Measurements from ENCODE around the gene DGKB.

The DGKB gene

GRCh38 chr7:14639801-14640200 lies 262.8 kb downstream of the DGKB start:
- no peaks in the 10 kb centered on the region for H3K79me1 ChIP-seq (replicated peaks; ENCODE audit: low read length, poor library complexity, severe bottlenecking)
- no peak overlapping the region for H3K4me2 ChIP-seq (ENCODE audit: low read length, poor library complexity, severe bottlenecking)
- H2BK120ac ChIP-seq (ENCODE audit: low read depth, low read length): no peak overlapping the region
- H2AK5ac ChIP-seq (ENCODE audit: low read length, severe bottlenecking): no peak overlapping the region
- H3K27ac ChIP-seq (ENCODE audit: low read length, poor library complexity, severe bottlenecking): no peak overlapping the region
- no peak overlapping the region for H4K8ac ChIP-seq (ENCODE audit: low read length)
- H3K4me3 ChIP-seq (ENCODE audit: insufficient read depth in 1 of 2, low read depth in 1 of 2, low read length in 2 of 2): no peak overlapping the region
- no peak overlapping the region for H3K14ac ChIP-seq (ENCODE audit: low read length in 2 of 2)
- WGBS: no CpG with 5 or more reads among the region's 1 CpG
- H3K27me3 ChIP-seq (ENCODE audit: control insufficient read depth in 1 of 2, insufficient read depth in 1 of 2, low read length in 2 of 2): no peaks in the 10 kb centered on the region
- no peak overlapping the region for H2AFZ ChIP-seq (ENCODE audit: low read depth, low read length)
- no peak overlapping the region for H3K9ac ChIP-seq (ENCODE audit: low read length)
- peaks cover 19% of the 10 kb centered on the region for H3K9me3 ChIP-seq (ENCODE audit: control insufficient read depth, low read length)
- H2BK5ac ChIP-seq (ENCODE audit: low read depth, low read length, poor library complexity, severe bottlenecking): no peak overlapping the region
- no peaks in the 10 kb centered on the region for H3K4me1 ChIP-seq (ENCODE audit: control insufficient read depth, insufficient read depth, low read depth, low read length)
- H3K18ac ChIP-seq (ENCODE audit: low read depth in 1 of 2, low read length in 2 of 2): no peak overlapping the region
- H4K91ac ChIP-seq (ENCODE audit: low read length): no peak overlapping the region
- no peaks in the 10 kb centered on the region for H3K36me3 ChIP-seq (ENCODE audit: control insufficient read depth in 1 of 2, insufficient read depth in 2 of 2, low read depth in 1 of 2, low read length in 2 of 2)
- H2BK15ac ChIP-seq (ENCODE audit: low read depth, poor library complexity, severe bottlenecking): no peak overlapping the region
- H2BK12ac ChIP-seq (ENCODE audit: low read length in 2 of 2): no peak overlapping the region
- DNase-seq: no peak
- no peak overlapping the region for H3K4ac ChIP-seq (ENCODE audit: low read depth in 1 of 2, low read length in 2 of 2)
- no peak overlapping the region for H3K23ac ChIP-seq (ENCODE audit: low read length in 2 of 2)

- Histone ChIP-seq H2AK5ac (ENCODE audit: low read length, severe bottlenecking) (no peak overlapping the region), H3K23ac (ENCODE audit: low read length in 2 of 2) (no peak overlapping the region), H2BK15ac (ENCODE audit: low read depth, poor library complexity, severe bottlenecking) (no peak overlapping the region), H3K4me2 (ENCODE audit: low read length, poor library complexity, severe bottlenecking) (no peak overlapping the region), H3K4ac (ENCODE audit: low read depth in 1 of 2, low read length in 2 of 2) (no peak overlapping the region), H3K4me3 (ENCODE audit: insufficient read depth in 1 of 2, low read depth in 1 of 2, low read length in 2 of 2) (no peak overlapping the region), H3K4me1 (ENCODE audit: control insufficient read depth, insufficient read depth, low read depth, low read length) (no peaks in the 10 kb centered on the region), H2AFZ (ENCODE audit: low read depth, low read length) (no peak overlapping the region), H3K9me3 (ENCODE audit: control insufficient read depth, low read length) (peaks cover 14% of the 10 kb centered on the region), H3K27me3 (ENCODE audit: control insufficient read depth in 1 of 2, insufficient read depth in 1 of 2, low read length in 2 of 2) (no peaks in the 10 kb centered on the region), H2BK12ac (ENCODE audit: low read length in 2 of 2) (no peak overlapping the region), H3K79me1 (replicated peaks; ENCODE audit: low read length, poor library complexity, severe bottlenecking) (no peaks in the 10 kb centered on the region), H4K91ac (ENCODE audit: low read length) (no peak overlapping the region), H3K36me3 (ENCODE audit: control insufficient read depth in 1 of 2, insufficient read depth in 2 of 2, low read depth in 1 of 2, low read length in 2 of 2) (no peaks in the 10 kb centered on the region), H3K27ac (ENCODE audit: low read length, poor library complexity, severe bottlenecking) (no peak overlapping the region), H3K9ac (ENCODE audit: low read length) (no peak overlapping the region), H4K8ac (ENCODE audit: low read length) (no peak overlapping the region), H2BK120ac (ENCODE audit: low read depth, low read length) (no peak overlapping the region), H3K14ac (ENCODE audit: low read length in 2 of 2) (no peak overlapping the region), H2BK5ac (ENCODE audit: low read depth, low read length, poor library complexity, severe bottlenecking) (no peak overlapping the region), H3K18ac (ENCODE audit: low read depth in 1 of 2, low read length in 2 of 2) (no peak overlapping the region)
- WGBS: 95% methylated on average over 2 of the region's 2 CpGs
- no peak for DNase-seq
Observed at GRCh38 chr7:14639329-14639728, 263.2 kb downstream of the DGKB start.

- H2BK15ac ChIP-seq (ENCODE audit: low read depth, poor library complexity, severe bottlenecking): no peak overlapping the region
- WGBS: 75% methylated on average over 2 of the region's 2 CpGs
Observed at GRCh38 chr7:14637968-14638367, 264.6 kb downstream of the DGKB start.

GRCh38 chr7:14635955-14636354 lies 266.6 kb downstream of the DGKB start:
- H4K91ac ChIP-seq (ENCODE audit: low read length): no peak overlapping the region
- H2BK15ac ChIP-seq (ENCODE audit: low read depth, poor library complexity, severe bottlenecking): no peak overlapping the region
- no peak overlapping the region for H3K9ac ChIP-seq (ENCODE audit: low read length)
- no peak overlapping the region for H3K4me3 ChIP-seq (ENCODE audit: insufficient read depth in 1 of 2, low read depth in 1 of 2, low read length in 2 of 2)
- 96% methylated on average over 3 of the region's 4 CpGs for WGBS
- H2BK120ac ChIP-seq (ENCODE audit: low read depth, low read length): no peak overlapping the region
- no peak overlapping the region for H3K18ac ChIP-seq (ENCODE audit: low read depth in 1 of 2, low read length in 2 of 2)
- H4K8ac ChIP-seq (ENCODE audit: low read length): no peak overlapping the region
- no peaks in the 10 kb centered on the region for H3K4me1 ChIP-seq (ENCODE audit: control insufficient read depth, insufficient read depth, low read depth, low read length)
- H3K4ac ChIP-seq (ENCODE audit: low read depth in 1 of 2, low read length in 2 of 2): no peak overlapping the region
- no peak for DNase-seq
- no peaks in the 10 kb centered on the region for H3K9me3 ChIP-seq (ENCODE audit: control insufficient read depth, low read length)
- H2BK12ac ChIP-seq (ENCODE audit: low read length in 2 of 2): no peak overlapping the region
- no peak overlapping the region for H3K27ac ChIP-seq (ENCODE audit: low read length, poor library complexity, severe bottlenecking)
- H3K27me3 ChIP-seq (ENCODE audit: control insufficient read depth in 1 of 2, insufficient read depth in 1 of 2, low read length in 2 of 2): no peaks in the 10 kb centered on the region
- no peak overlapping the region for H3K14ac ChIP-seq (ENCODE audit: low read length in 2 of 2)
- no peak overlapping the region for H2AK5ac ChIP-seq (ENCODE audit: low read length, severe bottlenecking)
- no peak overlapping the region for H3K23ac ChIP-seq (ENCODE audit: low read length in 2 of 2)
- no peak overlapping the region for H2BK5ac ChIP-seq (ENCODE audit: low read depth, low read length, poor library complexity, severe bottlenecking)
- H2AFZ ChIP-seq (ENCODE audit: low read depth, low read length): no peak overlapping the region
- H3K79me1 ChIP-seq (replicated peaks; ENCODE audit: low read length, poor library complexity, severe bottlenecking): no peaks in the 10 kb centered on the region
- H3K4me2 ChIP-seq (ENCODE audit: low read length, poor library complexity, severe bottlenecking): no peak overlapping the region
- no peaks in the 10 kb centered on the region for H3K36me3 ChIP-seq (ENCODE audit: control insufficient read depth in 1 of 2, insufficient read depth in 2 of 2, low read depth in 1 of 2, low read length in 2 of 2)

More at GRCh38 chr7:14637968-14638367, 264.6 kb downstream of the DGKB start:
- Histone ChIP-seq H3K9ac (ENCODE audit: low read length) (no peak overlapping the region), H2BK5ac (ENCODE audit: low read depth, low read length, poor library complexity, severe bottlenecking) (no peak overlapping the region), H2AK5ac (ENCODE audit: low read length, severe bottlenecking) (no peak overlapping the region), H3K79me1 (replicated peaks; ENCODE audit: low read length, poor library complexity, severe bottlenecking) (no peaks in the 10 kb centered on the region), H3K36me3 (ENCODE audit: control insufficient read depth in 1 of 2, insufficient read depth in 2 of 2, low read depth in 1 of 2, low read length in 2 of 2) (no peaks in the 10 kb centered on the region), H2BK120ac (ENCODE audit: low read depth, low read length) (no peak overlapping the region), H3K14ac (ENCODE audit: low read length in 2 of 2) (no peak overlapping the region), H4K91ac (ENCODE audit: low read length) (no peak overlapping the region), H3K4me2 (ENCODE audit: low read length, poor library complexity, severe bottlenecking) (no peak overlapping the region), H3K18ac (ENCODE audit: low read depth in 1 of 2, low read length in 2 of 2) (no peak overlapping the region), H3K23ac (ENCODE audit: low read length in 2 of 2) (no peak overlapping the region), H3K27ac (ENCODE audit: low read length, poor library complexity, severe bottlenecking) (no peak overlapping the region), H3K9me3 (ENCODE audit: control insufficient read depth, low read length) (peaks cover 2% of the 10 kb centered on the region), H2AFZ (ENCODE audit: low read depth, low read length) (no peak overlapping the region), H2BK12ac (ENCODE audit: low read length in 2 of 2) (no peak overlapping the region), H3K27me3 (ENCODE audit: control insufficient read depth in 1 of 2, insufficient read depth in 1 of 2, low read length in 2 of 2) (no peaks in the 10 kb centered on the region), H3K4ac (ENCODE audit: low read depth in 1 of 2, low read length in 2 of 2) (no peak overlapping the region), H3K4me3 (ENCODE audit: insufficient read depth in 1 of 2, low read depth in 1 of 2, low read length in 2 of 2) (no peak overlapping the region), H3K4me1 (ENCODE audit: control insufficient read depth, insufficient read depth, low read depth, low read length) (no peaks in the 10 kb centered on the region), H4K8ac (ENCODE audit: low read length) (no peak overlapping the region)
- DNase-seq: no peak
